Measurements from ENCODE around the gene TCF4.

The TCF4 gene

DNA sequence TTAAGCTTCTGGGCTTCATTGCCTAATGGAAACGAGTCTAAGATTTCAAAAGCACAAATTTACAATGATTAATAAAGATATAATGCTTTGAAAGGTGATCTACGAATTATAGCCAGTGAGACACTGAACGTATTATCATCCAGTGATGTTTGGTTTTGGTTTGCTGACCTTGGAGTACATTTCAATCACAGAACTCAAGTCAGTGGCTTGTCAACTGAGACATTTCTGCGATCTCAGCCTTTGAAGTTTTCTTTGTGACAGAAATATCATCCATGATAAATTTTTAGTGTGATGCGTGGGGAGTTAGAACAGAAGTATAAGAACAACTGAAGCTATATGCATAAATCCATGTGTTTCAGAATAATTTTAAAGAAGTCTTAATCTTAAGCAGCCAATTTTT is 263.8 kb downstream of the TCF4 start:
- Histone ChIP-seq H3K27ac (ENCODE audit: low read length) (no peak overlapping the region), H2AFZ (ENCODE audit: low read length) (no peak overlapping the region), H3K4me1 (ENCODE audit: low read length) (peaks cover 13% of the 10 kb centered on the region; the same call in 1 of the 2 replicates), H3F3A (ENCODE audit: insufficient read depth, low read length) (peaks cover 27% of the 10 kb centered on the region), H3K36me3 (replicated peaks; ENCODE audit: insufficient read depth, low read length) (no peaks in the 10 kb centered on the region), H3K79me2 (ENCODE audit: low read length) (peaks cover 39% of the 10 kb centered on the region), H3K9me2 (replicated peaks; ENCODE audit: insufficient read depth, low read length) (no peaks in the 10 kb centered on the region), H3K4me3 (ENCODE audit: low read length) (peak overlapping the region; percentile 71; the same call in 1 of the 2 replicates), H4K20me1 (ENCODE audit: insufficient read depth, low read length) (no peaks in the 10 kb centered on the region), H3K9me3 (replicated peaks; ENCODE audit: insufficient read depth, low read length) (no peaks in the 10 kb centered on the region), H3K27me3 (replicated peaks; ENCODE audit: insufficient read depth, low read length) (no peaks in the 10 kb centered on the region), H3K4me2 (ENCODE audit: low read depth, low read length) (peak overlapping the region; percentile 90; the same call in 1 of the 2 replicates), H3K9ac (ENCODE audit: low read length) (no peak overlapping the region; the same call in 1 of the 2 replicates)
- DNase-seq: no peak
- TF ChIP-seq EZH2 (optimal IDR thresholded peaks at IDR 0.05; ENCODE audit: low read depth, low read length) (no peak), EZH2phosphoT487 (IDR thresholded peaks at IDR 0.05; ENCODE audit: low read length) (no peak)
- TF ChIP-seq, protein P1, sequence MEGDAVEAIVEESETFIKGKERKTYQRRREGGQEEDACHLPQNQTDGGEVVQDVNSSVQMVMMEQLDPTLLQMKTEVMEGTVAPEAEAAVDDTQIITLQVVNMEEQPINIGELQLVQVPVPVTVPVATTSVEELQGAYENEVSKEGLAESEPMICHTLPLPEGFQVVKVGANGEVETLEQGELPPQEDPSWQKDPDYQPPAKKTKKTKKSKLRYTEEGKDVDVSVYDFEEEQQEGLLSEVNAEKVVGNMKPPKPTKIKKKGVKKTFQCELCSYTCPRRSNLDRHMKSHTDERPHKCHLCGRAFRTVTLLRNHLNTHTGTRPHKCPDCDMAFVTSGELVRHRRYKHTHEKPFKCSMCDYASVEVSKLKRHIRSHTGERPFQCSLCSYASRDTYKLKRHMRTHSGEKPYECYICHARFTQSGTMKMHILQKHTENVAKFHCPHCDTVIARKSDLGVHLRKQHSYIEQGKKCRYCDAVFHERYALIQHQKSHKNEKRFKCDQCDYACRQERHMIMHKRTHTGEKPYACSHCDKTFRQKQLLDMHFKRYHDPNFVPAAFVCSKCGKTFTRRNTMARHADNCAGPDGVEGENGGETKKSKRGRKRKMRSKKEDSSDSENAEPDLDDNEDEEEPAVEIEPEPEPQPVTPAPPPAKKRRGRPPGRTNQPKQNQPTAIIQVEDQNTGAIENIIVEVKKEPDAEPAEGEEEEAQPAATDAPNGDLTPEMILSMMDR (IDR thresholded peaks at IDR 0.05; ENCODE audit: low read length): no peak

DNA sequence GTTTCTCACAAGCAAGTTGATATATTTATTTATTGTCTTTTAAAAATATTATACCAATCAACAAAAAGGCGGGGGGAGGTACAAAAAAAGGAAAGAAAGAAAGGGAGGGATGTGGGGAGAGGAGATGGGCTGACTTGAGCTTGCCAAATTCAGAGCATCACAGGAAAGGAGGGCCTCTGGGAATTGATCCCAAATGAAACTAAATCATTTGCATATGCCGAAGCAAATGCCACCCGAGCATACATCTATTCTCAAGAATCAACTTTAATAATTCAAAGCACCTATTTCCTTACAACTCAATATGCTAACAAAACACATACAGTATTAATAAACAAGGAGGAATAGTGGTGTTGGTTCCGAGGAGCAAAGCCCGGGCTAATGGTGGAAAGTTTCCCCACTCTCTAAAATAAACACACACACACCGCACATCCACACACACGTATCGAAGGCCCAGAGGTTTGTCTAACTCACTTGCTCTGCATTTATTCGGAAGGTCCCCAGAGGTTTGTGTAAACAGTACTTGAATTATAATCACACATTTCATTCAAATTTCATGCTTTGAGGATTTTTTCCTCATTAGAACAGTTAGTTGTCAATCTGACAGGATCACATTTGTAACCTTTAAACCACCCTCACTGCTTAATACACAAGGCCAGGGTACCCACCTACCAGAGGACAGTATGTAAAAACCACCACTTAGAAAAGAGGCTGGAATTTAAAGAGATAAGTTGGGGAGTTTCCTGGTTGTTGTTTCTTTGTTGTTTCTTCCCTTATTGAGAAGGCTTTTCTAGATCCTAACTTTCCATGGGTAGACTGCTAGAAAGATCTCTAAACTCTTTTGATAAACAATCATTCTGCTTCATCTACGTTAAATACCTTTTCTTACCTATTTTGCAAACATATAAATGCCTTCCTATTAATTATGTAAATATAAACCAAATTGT is 264.7 kb downstream of the TCF4 start:
- Histone ChIP-seq H3K36me3 (replicated peaks; ENCODE audit: insufficient read depth, low read length) (no peaks in the 10 kb centered on the region), H3F3A (ENCODE audit: insufficient read depth, low read length) (peaks cover 27% of the 10 kb centered on the region), H4K20me1 (ENCODE audit: insufficient read depth, low read length) (no peaks in the 10 kb centered on the region), H3K9ac (ENCODE audit: low read length) (peak overlapping the region; percentile 84), H3K4me2 (ENCODE audit: low read depth, low read length) (peak overlapping the region; percentile 90), H3K27me3 (replicated peaks; ENCODE audit: insufficient read depth, low read length) (no peaks in the 10 kb centered on the region), H3K4me3 (ENCODE audit: low read length) (peak overlapping the region; percentile 71), H2AFZ (ENCODE audit: low read length) (peak overlapping the region; percentile 56), H3K9me2 (replicated peaks; ENCODE audit: insufficient read depth, low read length) (no peaks in the 10 kb centered on the region), H3K4me1 (ENCODE audit: low read length) (peaks cover 10% of the 10 kb centered on the region; the same call in 1 of the 2 replicates), H3K27ac (ENCODE audit: low read length) (peak overlapping the region; percentile 93), H3K9me3 (replicated peaks; ENCODE audit: insufficient read depth, low read length) (no peaks in the 10 kb centered on the region), H3K79me2 (ENCODE audit: low read length) (peaks cover 47% of the 10 kb centered on the region)
- peak; percentile 24 for DNase-seq
- TF ChIP-seq EZH2phosphoT487 (IDR thresholded peaks at IDR 0.05; ENCODE audit: low read length) (no peak), EZH2 (optimal IDR thresholded peaks at IDR 0.05; ENCODE audit: low read depth, low read length) (no peak)
- TF ChIP-seq, protein P1 (IDR thresholded peaks at IDR 0.05; ENCODE audit: low read length): no peak

DNA sequence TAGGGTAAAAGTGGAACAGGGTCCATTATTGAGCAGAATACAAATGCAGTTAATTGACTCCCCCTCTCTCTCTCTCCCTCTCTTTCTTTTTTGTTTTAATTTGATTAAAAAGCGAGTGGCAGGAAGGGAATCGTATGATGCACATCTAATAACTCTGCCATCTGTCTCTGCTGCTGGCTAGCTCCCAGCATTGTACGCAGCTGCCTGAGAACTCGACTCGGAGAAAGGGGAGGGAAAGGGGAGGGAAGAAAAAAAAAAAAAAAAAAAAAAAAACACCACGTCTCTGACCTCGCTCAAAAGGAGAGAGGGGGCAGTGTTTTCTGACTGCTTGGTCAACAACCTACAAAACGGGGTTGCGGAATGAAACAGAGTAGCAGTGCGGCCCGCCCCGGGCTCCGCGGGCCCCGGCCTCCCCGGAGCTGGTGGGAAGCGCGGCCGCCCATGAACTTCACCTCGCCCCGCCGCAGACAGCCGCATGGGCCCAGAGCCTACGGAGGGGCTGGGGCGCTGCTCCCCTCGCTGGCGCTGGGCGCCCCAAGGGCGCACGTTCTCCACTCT is 265.7 kb downstream of the TCF4 start:
- H3K27me3 ChIP-seq (replicated peaks; ENCODE audit: insufficient read depth, low read length): no peaks in the 10 kb centered on the region
- H3K9me2 ChIP-seq (replicated peaks; ENCODE audit: insufficient read depth, low read length): no peaks in the 10 kb centered on the region
- 0 out of 2 replicates have a peak, but pooled peaks cover 3% of the 10 kb centered on the region for H3K4me1 ChIP-seq (ENCODE audit: low read length)
- H4K20me1 ChIP-seq (ENCODE audit: insufficient read depth, low read length): no peaks in the 10 kb centered on the region
- DNase-seq: peak; percentile 93
- peak overlapping the region; percentile 56 for H2AFZ ChIP-seq (ENCODE audit: low read length)
- H3K9ac ChIP-seq (ENCODE audit: low read length): peak overlapping the region; percentile 84
- peak overlapping the region; percentile 90 for H3K4me2 ChIP-seq (ENCODE audit: low read depth, low read length)
- peak overlapping the region; percentile 93 for H3K27ac ChIP-seq (ENCODE audit: low read length)
- H3F3A ChIP-seq (ENCODE audit: insufficient read depth, low read length): peaks cover 27% of the 10 kb centered on the region
- TF ChIP-seq EZH2phosphoT487 (IDR thresholded peaks at IDR 0.05; ENCODE audit: low read length) (no peak), EZH2 (optimal IDR thresholded peaks at IDR 0.05; ENCODE audit: low read depth, low read length) (no peak)
- TF ChIP-seq, protein P1 (IDR thresholded peaks at IDR 0.05; ENCODE audit: low read length): no peak; the same call in 1 of the 2 replicates
- peak overlapping the region; percentile 71 for H3K4me3 ChIP-seq (ENCODE audit: low read length)
- H3K79me2 ChIP-seq (ENCODE audit: low read length): peaks cover 58% of the 10 kb centered on the region
- no peaks in the 10 kb centered on the region for H3K36me3 ChIP-seq (replicated peaks; ENCODE audit: insufficient read depth, low read length)
- no peaks in the 10 kb centered on the region for H3K9me3 ChIP-seq (replicated peaks; ENCODE audit: insufficient read depth, low read length)
